ENCODE results near the gene IFNA17.
"Not testable (repeated sequence)": the region's sequence is repeated elsewhere in the genome, so short reads cannot be mapped to it uniquely, and the experiment has no call there.

IFNA17 gene

DNA sequence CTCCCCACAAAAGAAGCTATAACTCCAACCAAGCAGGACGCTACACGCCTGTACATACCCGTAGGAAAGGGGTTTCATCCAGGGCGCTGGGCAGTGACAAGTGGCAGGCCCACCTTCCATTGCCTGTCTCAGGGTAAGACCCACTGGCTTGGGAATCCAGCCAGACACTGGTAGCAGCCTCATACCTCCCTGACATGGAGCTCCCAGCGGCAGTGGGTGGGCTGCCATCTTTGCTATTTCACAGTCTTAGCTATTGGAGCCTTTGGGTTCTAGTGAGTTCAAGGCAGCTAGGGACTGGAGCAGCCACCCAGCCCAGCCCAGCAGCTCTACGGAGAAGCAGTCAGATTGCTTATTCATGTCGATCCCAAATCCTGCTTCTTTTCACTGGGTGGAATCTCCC, 17.7 kb downstream of the IFNA17 start:
- no peak for DNase-seq

DNA sequence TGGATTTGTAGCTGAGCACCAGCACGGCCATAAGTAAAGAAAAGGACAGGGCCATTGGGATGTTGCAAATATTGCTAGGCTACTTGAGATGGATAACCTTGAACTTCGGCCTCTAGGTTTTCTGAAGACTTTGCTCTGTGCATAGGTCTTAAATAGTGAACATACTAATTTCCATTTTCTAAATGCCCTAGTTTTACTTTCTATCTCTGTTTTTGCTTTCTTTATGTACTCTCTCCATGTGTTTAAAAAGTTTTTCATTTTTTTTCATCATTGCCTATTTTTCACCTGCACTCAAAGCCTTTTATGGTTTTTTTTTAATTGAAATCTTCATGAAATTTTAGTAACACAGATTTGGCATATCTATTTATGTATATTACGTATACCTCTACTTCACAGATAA, 21.0 kb downstream of the IFNA17 start, which contains the start of gene IFNA10:
Gene IFNA10 (minus strand): TSS at position 101 of the 400 bp plus-strand sequence. CDS start 46 bp downstream, at position 55.
- DNase-seq, result not testable (repeated sequence)

DNA sequence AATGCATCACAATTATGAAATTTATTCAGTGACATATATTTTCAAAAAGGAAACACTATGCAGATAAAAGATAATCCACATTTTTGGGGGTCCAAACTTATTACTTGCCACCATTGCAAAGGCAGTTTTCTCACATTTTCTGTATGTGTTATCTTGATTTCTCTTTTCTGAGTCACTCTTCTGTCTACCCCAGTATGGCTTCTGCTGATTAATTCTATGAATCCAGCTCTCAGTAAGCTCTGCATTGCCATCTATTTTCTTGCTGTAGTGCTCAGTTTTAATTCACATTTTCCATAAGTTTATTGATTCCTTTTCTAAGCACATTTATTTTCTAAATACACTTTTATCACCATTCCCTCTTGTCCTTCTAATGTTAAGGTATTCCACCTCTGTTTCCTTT, 22.8 kb downstream of the IFNA17 start:
- DNase-seq, result no peak

DNA sequence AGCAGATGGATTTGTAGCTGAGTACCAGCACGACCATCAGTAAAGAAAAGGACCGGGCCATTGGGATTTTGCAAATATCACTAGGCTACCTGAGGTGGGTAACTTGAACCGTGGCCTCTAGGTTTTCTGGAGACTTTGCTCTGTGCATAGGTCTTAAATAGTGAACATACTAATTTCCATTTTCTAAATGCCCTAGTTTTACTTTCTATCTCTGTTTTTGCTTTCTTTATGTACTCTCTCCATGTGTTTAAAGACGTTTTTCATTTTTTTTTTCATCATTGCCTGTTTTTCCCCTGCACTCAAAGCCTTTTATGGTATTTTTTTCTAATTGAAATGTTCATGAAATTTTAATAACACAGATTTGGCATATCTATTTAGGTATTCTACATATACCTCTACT, 25.9 kb downstream of the IFNA17 start, which contains the start of gene IFNA7:
Gene IFNA7 (minus strand): TSS at position 101 of the 400 bp plus-strand sequence. CDS start 40 bp downstream, at position 61.
- not testable (repeated sequence) for DNase-seq

DNA sequence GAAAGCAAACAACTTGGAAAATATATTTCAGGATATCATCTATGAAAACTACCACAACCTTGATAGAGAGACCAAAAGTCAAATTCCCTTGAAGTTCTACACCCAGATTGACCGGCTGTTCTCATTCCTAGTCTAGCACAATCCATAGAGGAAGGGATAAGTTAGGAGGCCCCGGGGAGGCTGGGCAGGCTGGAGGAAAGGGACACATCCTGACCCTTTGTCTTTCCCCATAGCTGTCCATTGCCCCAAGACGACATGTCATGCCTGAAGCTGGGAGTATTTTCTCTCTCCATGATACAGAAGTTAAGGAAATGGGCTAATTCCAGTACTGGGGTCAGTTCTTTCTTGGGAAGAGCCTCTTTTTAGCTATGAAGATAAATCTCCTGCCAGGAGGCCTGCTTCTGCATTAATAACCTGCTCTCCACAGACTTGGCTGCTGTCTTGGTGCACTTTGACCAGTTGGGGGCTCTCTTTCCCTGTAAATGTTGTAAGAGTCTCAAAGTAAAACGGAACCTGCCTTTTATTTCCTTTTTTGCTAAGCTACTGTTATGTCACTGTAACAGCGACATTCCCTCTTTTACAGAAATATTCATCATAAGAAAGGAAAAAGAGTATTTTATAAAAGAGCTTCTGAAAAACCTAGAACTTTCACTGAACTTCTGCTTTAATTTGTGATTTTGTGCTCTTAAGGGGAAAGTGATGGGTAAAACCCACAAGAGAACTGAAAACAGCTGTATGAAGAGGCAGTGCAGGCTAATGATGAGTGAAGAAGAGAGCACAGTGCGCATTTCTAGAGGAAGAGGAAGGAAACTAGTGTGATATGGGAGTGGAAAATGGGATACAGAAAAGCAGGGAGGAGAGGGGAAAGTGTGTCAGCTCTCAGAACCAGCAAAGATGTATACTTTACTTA, 32.9 kb downstream of the IFNA17 start:
- DNase-seq, result not testable (repeated sequence)

DNA sequence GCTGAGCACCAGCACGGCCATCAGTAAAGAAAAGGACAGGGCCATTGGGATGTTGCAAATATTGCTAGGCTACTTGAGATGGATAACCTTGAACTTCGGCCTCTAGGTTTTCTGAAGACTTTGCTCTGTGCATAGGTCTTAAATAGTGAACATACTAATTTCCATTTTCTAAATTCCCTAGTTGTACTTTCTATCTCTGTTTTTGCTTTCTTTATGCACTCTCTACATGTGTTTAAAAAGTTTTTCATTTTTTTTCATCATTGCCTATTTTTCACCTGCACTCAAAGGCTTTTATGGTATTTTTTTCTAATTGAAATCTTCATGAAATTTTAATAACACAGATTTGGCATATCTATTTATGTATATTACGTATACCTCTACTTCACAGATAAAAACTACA, 40.5 kb downstream of the IFNA17 start, which contains the start of gene IFNA4:
Gene IFNA4 (minus strand): TSS at position 101 of the 400 bp plus-strand sequence. CDS start 56 bp downstream, at position 45.
- not testable (repeated sequence) for DNase-seq

DNA sequence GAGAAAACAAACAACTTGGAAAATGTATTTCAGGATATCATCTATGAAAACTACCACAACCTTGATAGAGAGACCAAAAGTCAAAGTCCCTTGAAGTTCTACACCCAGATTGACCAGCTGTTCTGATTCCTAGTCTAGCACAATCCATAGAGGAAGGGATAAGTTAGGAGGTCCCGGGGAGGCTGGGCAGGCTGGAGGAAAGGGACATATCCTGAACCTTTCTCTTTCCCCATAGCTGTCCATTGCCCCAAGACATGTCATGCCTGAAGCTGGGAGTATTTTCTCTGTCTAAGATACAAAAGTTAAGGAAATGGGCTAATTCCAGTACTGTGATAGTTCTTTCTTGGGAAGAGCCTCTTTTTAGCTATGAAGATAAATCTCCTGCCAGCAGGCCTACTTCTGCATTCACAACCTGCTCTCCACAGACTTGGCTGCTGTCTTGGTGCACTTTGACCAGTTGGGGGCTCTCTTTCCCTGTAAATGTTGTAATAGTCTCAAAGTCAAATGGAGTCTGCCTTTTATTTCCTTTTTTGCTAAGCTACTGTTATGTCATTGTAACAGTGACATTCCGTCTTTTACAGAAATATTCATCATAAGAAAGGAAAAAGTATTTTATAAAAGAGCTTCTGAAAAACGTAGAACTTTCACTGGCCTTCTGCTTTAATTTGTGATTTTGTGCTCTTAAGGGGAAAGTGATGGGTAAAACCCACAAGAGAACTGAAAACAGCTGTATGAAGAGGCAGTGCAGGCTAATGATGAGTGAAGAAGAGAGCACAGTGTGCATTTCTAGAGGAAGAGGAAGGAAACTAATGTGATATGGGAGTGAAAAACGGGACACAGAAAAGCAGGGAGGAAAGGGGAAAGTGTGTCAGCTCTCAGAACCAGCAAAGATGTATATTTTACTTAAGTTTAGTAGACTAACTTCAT, 44.9 kb downstream of the IFNA17 start:
- DNase-seq, result not testable (repeated sequence)
